Lung (tissue), 12 donors: ENCODE data around the gene MCTP1. TPM values are rescaled to one million over a fixed set of nuclear protein-coding genes. Genes with fewer than 3 reads are reported as not detected.

ENCODE experiments used
- ATAC-seq: fragments of 200-7000 bp; cut with Tn5 transposase; one replicate; pipeline ENCODE4 v1.9.1; 2020; ENCODE audit warnings: moderate number of reproducible peaks; ENCODE audit not compliant: insufficient read depth, low FRiP score
- DNase-seq, 3 donors: peaks; one replicate each; pipeline ENCODE4 v3.0.0-alpha.2; 2013 to 2017
- H3K27ac ChIP-seq, 2 donors: one replicate each; pipeline ENCODE4 v1.5.1; 2013; ENCODE audit warnings: mild to moderate bottlenecking in 2 of 2, moderate library complexity in 2 of 2, control low read depth in 1 of 2, inconsistent platforms in 1 of 2, low read depth in 1 of 2, low read length in 1 of 2
- H3K27me3 ChIP-seq, 3 donors: one replicate each; pipeline ENCODE4 v1.5.1; 2013; ENCODE audit warnings: low read length in 2 of 3; ENCODE audit not compliant: control insufficient read depth in 3 of 3, insufficient read depth in 3 of 3
- H3K36me3 ChIP-seq, 4 donors: one replicate each; pipeline ENCODE4 v1.5.1; 2013; ENCODE audit warnings: low read length in 4 of 4, mild to moderate bottlenecking in 1 of 4, moderate library complexity in 1 of 4; ENCODE audit not compliant: control insufficient read depth in 4 of 4, insufficient read depth in 4 of 4
- H3K4me1 ChIP-seq, 5 donors: one replicate each; pipeline ENCODE4 v1.5.1; 2013; ENCODE audit warnings: low read length in 5 of 5, mild to moderate bottlenecking in 2 of 5, moderate library complexity in 1 of 5; ENCODE audit not compliant: control insufficient read depth in 5 of 5, insufficient read depth in 5 of 5
- H3K4me3 ChIP-seq: one replicate; pipeline ENCODE4 v1.5.1; 2013; ENCODE audit warnings: mild to moderate bottlenecking, control low read depth, moderate library complexity
- H3K9ac ChIP-seq, 2 donors: one replicate each; pipeline ENCODE4 v1.5.1; 2013; ENCODE audit warnings: low read length in 2 of 2, control low read depth in 1 of 2; ENCODE audit not compliant: insufficient read depth in 1 of 2
- H3K9me3 ChIP-seq, 4 donors: one replicate each; pipeline ENCODE4 v1.5.1; 2013; ENCODE audit warnings: low read length in 3 of 4, mild to moderate bottlenecking in 1 of 4, moderate library complexity in 1 of 4; ENCODE audit not compliant: control insufficient read depth in 4 of 4, insufficient read depth in 3 of 4
- WGBS, 2 donors: extraction: QIAGEN DNeasy Blood & Tissue Kit; methylation state at CpG; one replicate each; pipeline ENCODE4 v1.1.7; 2013; 5-methylcytosine and 5-hydroxymethylcytosine counted together
- polyA plus RNA-seq, 2 donors: library from polyadenylated mRNA; stranded (reverse); fragments of 200-250 nt; gene quantifications; one replicate each; pipeline ENCODE4 v1.2.1, GENCODE V29; 2013
- total RNA-seq, 2 donors: library from RNA; depleted of rRNA in 1 of 2; stranded (reverse); fragments of >200 nt in 1 of 2; gene quantifications; one replicate each; pipeline ENCODE4 v1.2.1, GENCODE V29; 2014 to 2021
- TF ChIP-seq, protein P1 (sequence below): IDR thresholded peaks from 2 replicates; pipeline ENCODE4 v1.5.1; 2012; ENCODE audit warnings: mild to moderate bottlenecking; ENCODE audit errors: control extremely low read depth, extremely low read depth
- donor health status: control.
- donor health status: control.
- donor health status: Bipolar disorder and iron deficiency.
- donor health status: healthy.
- donor health status: DM: yes; HTN: yes; CAD: no.

Gene MCTP1
- total and polyA plus RNA-seq, 4 donors: 5.8 to 34.8 (median 27.4) TPM

DNA sequence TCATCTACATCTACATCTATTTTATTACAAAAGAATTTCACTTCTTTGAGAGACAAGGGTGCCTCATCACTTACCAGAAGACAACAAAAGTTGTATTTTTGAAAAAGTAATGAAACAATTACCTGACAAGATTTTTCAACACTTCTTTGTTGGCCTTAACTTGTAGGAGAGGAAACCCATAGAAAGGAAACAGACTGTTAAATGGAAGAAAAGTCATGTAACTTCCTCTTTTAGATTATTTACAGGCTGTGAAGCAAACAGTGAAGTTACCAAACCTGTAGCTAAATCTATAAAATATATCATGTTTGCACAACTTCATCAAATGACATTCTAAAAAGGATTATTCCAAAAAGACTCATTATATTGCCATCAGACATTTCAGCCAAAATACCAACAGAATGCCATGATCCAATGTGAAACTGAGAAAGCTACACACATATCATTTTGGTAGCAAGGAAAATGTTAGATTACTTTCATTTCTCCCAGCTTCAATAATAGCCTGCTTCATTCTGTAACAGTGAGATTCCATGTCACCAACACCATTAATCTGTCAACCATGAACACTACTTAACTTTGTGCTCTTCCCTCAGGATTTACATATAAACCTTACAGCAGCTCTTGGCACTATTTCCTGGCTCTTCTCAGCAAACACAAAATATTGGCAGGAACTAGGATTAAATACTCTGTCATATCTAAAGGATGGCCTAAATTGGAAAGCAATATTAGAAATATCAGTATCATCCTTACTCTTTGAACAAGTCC is 122.5 kb downstream of the MCTP1 start:
- peak in 2 of 3 donors; percentile 44 to 59 for DNase-seq
- Histone ChIP-seq H3K4me3 (no peak overlapping the region), H3K9me3 (peaks cover 0 to 2% (median 0%) of the 10 kb centered on the region in 4 donors), H3K36me3 (no peaks in the 10 kb centered on the region), H3K9ac (no peak overlapping the region), H3K27me3 (no peaks in the 10 kb centered on the region), H3K4me1 (peaks cover 0 to 17% (median 0%) of the 10 kb centered on the region in 5 donors), H3K27ac (no peak overlapping the region)
- no peak for ATAC-seq
- TF ChIP-seq, protein P1, sequence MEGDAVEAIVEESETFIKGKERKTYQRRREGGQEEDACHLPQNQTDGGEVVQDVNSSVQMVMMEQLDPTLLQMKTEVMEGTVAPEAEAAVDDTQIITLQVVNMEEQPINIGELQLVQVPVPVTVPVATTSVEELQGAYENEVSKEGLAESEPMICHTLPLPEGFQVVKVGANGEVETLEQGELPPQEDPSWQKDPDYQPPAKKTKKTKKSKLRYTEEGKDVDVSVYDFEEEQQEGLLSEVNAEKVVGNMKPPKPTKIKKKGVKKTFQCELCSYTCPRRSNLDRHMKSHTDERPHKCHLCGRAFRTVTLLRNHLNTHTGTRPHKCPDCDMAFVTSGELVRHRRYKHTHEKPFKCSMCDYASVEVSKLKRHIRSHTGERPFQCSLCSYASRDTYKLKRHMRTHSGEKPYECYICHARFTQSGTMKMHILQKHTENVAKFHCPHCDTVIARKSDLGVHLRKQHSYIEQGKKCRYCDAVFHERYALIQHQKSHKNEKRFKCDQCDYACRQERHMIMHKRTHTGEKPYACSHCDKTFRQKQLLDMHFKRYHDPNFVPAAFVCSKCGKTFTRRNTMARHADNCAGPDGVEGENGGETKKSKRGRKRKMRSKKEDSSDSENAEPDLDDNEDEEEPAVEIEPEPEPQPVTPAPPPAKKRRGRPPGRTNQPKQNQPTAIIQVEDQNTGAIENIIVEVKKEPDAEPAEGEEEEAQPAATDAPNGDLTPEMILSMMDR: no peak

DNA sequence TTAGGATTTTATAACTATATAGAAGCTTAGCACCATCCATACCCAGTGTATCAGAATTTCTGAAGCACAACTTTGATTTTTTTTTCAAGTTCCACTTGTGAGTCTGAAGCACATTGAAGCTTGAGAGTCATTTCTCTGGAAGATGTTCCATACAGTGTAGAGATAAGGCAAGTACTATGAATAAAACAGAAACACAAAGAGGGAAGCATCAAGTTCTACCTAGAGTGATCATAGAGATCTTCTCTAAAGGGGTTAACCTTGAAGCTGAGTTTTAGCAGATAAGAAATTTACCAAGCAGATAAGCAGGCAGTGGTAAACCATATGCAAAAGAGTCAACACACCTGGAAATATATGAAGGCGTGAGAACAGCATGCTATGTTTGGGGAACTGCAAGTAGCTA is 125.3 kb downstream of the MCTP1 start:
- ATAC-seq (no peak), DNase-seq (no peak)
- no peak overlapping the region for H3K27ac ChIP-seq
- no peaks in the 10 kb centered on the region for H3K9me3 ChIP-seq
- peaks cover 0 to 17% (median 0%) of the 10 kb centered on the region in 5 donors for H3K4me1 ChIP-seq
- no peaks in the 10 kb centered on the region for H3K36me3 ChIP-seq
- no peak overlapping the region for H3K4me3 ChIP-seq
- TF ChIP-seq, protein P1: no peak
- no peak overlapping the region for H3K9ac ChIP-seq
- H3K27me3 ChIP-seq: no peaks in the 10 kb centered on the region
- 91% methylated on average over 1 of the region's 1 CpG for WGBS, 2 donors

DNA sequence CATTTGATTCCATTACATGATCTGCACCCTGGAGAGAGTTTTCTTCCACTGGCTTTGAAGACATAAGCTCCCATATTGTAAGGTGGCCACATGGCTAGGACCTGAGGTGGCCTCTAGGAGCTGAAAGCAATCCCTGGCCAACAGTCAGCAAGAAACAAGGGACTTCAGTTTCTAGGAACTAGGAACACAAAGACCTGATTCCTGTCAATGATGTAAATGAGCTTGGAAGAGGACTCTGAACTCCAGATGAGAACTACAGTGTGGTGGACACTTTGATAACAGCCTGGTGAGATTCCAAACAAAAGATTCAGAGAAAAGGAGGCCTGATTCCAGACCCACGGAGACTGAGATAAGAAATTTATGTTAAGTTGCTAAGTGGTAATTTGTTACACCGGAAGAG is 129.0 kb downstream of the MCTP1 start:
- 66 to 88% methylated on average over 2 of the region's 2 CpGs for WGBS, 2 donors
- TF ChIP-seq, protein P1: no peak
- H3K4me3 ChIP-seq: no peak overlapping the region

DNA sequence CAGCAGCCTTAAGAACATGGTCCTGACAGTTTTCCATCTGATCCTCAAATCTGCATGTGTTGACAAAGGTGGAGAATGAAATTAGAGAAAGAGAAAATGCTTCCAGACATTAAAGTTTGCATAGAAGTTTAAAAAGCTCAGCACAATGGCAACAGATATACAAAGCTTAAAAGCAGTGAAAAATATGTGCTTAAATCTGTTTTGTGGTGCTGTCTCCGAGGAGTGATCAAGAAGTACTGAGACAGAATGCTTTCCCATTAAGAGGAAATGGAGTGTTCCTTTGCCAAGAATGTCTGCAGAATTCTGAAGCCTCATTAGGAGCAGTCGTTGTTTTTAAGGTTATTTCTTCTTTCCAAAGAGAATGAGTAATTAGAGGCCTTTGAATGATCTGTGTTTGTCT is 131.4 kb downstream of the MCTP1 start:
- WGBS, 2 donors: 33 to 68% methylated on average over 2 of the region's 2 CpGs
- no peak overlapping the region for H3K9ac ChIP-seq
- H3K4me3 ChIP-seq: no peak overlapping the region
- TF ChIP-seq, protein P1: no peak
- ATAC-seq: no peak
- H3K4me1 ChIP-seq: peaks cover 0 to 24% (median 10%) of the 10 kb centered on the region in 5 donors
- peak in 2 of 3 donors; percentile 32 to 60 for DNase-seq
- H3K27me3 ChIP-seq: no peaks in the 10 kb centered on the region
- H3K9me3 ChIP-seq: no peaks in the 10 kb centered on the region
- H3K36me3 ChIP-seq: no peaks in the 10 kb centered on the region
- no peak overlapping the region for H3K27ac ChIP-seq

More for the DNA sequence above, 129.0 kb downstream of the MCTP1 start:
- peaks cover 0 to 24% (median 10%) of the 10 kb centered on the region in 5 donors for H3K4me1 ChIP-seq
- H3K36me3 ChIP-seq: no peaks in the 10 kb centered on the region
- no peak overlapping the region for H3K27ac ChIP-seq
- no peaks in the 10 kb centered on the region for H3K9me3 ChIP-seq
- no peak for DNase-seq
- no peak overlapping the region for H3K9ac ChIP-seq
- no peaks in the 10 kb centered on the region for H3K27me3 ChIP-seq
- ATAC-seq: no peak
